Liver (tissue), 9 donors: ENCODE measurements around the gene TTC39A. TPM values are rescaled to one million over a fixed set of nuclear protein-coding genes. Genes with fewer than 3 reads are reported as not detected.

ENCODE experiments used
- DNase-seq: peaks from one replicate; pipeline ENCODE4 v3.0.0-alpha.2; 2017; ENCODE audit warnings: low spot score
- H3K27ac ChIP-seq, 2 donors: one replicate each; pipeline ENCODE4 v1.7.0; 2013; ENCODE audit warnings: inconsistent platforms in 2 of 2, low read length in 2 of 2, control low read depth in 1 of 2, low read depth in 1 of 2, mild to moderate bottlenecking in 1 of 2
- H3K27me3 ChIP-seq, 4 donors: one replicate each; pipeline versions ENCODE4 v1.6.1 to v1.7.0; 2013; ENCODE audit warnings: low read length in 3 of 4, inconsistent platforms in 1 of 4, mild to moderate bottlenecking in 1 of 4, moderate library complexity in 1 of 4; ENCODE audit not compliant: control insufficient read depth in 4 of 4, insufficient read depth in 4 of 4
- H3K36me3 ChIP-seq, 4 donors: one replicate each; pipeline versions ENCODE4 v1.6.1 to v1.7.0; 2013; ENCODE audit warnings: low read length in 3 of 4, mild to moderate bottlenecking in 3 of 4, low read depth in 1 of 4, moderate library complexity in 1 of 4; ENCODE audit not compliant: control insufficient read depth in 4 of 4, insufficient read depth in 3 of 4
- H3K4me1 ChIP-seq, 4 donors: one replicate each; pipeline versions ENCODE4 v1.6.1 to v1.7.0; 2013; ENCODE audit warnings: low read length in 3 of 4, mild to moderate bottlenecking in 3 of 4, moderate library complexity in 1 of 4; ENCODE audit not compliant: control insufficient read depth in 4 of 4, insufficient read depth in 4 of 4
- H3K4me3 ChIP-seq, 3 donors: one replicate each; pipeline versions ENCODE4 v1.6.1 to v1.7.0; 2013; ENCODE audit warnings: low read length in 3 of 3, control low read depth in 1 of 3, low read depth in 1 of 3, mild to moderate bottlenecking in 1 of 3
- H3K9ac ChIP-seq, 2 donors: one replicate each; pipeline ENCODE4 v1.7.0; 2013; ENCODE audit warnings: low read length in 2 of 2, mild to moderate bottlenecking in 2 of 2, moderate library complexity in 2 of 2, control low read depth in 1 of 2, low read depth in 1 of 2
- H3K9me3 ChIP-seq, 4 donors: one replicate each; pipeline versions ENCODE4 v1.6.1 to v1.7.0; 2013; ENCODE audit warnings: low read length in 3 of 4; ENCODE audit not compliant: control insufficient read depth in 4 of 4
- ATF3 ChIP-seq: IDR thresholded peaks from 2 replicates; pipeline ENCODE4 v1.6.1; 2016; ENCODE audit warnings: antibody characterized with exemption
- CTCF ChIP-seq: fragments of 150-350 bp; IDR thresholded peaks from 2 replicates; pipeline ENCODE4 v1.5.1; 2017; ENCODE audit warnings: improper control_type of control experiment, low read depth, low read length; ENCODE audit not compliant: missing input control
- EGR1 ChIP-seq, 2 donors: IDR thresholded peaks; 2 replicates each; pipeline ENCODE4 v1.6.1; 2016 to 2018; ENCODE audit warnings: antibody characterized with exemption in 2 of 2, low read depth in 2 of 2
- FOXA1 ChIP-seq: IDR thresholded peaks from 2 replicates; pipeline ENCODE4 v1.6.1; 2016; ENCODE audit warnings: antibody characterized with exemption
- FOXA2 ChIP-seq: IDR thresholded peaks from 2 replicates; pipeline ENCODE4 v1.6.1; 2016; ENCODE audit warnings: antibody characterized with exemption
- GABPA ChIP-seq, 2 donors: IDR thresholded peaks in 1 of 2; conservative IDR thresholded peaks in 1 of 2; 2 replicates each; pipeline ENCODE4 v1.6.1; 2016; ENCODE audit warnings: antibody characterized with exemption in 2 of 2, mild to moderate bottlenecking in 1 of 2, moderate library complexity in 1 of 2
- HNF4A ChIP-seq, 2 donors: conservative IDR thresholded peaks; 2 replicates each; pipeline ENCODE4 v1.6.1; 2016; ENCODE audit warnings: antibody characterized with exemption in 2 of 2, mild to moderate bottlenecking in 2 of 2
- HNF4G ChIP-seq: IDR thresholded peaks from 2 replicates; pipeline ENCODE4 v1.6.1; 2016; ENCODE audit warnings: antibody characterized with exemption
- JUND ChIP-seq, 2 donors: IDR thresholded peaks; 2 replicates each; pipeline ENCODE4 v1.6.1; 2016; ENCODE audit warnings: antibody characterized with exemption in 2 of 2
- MAX ChIP-seq: IDR thresholded peaks from 2 replicates; pipeline ENCODE4 v1.6.1; 2016; ENCODE audit warnings: antibody characterized with exemption
- NR2F2 ChIP-seq: IDR thresholded peaks from 2 replicates; pipeline ENCODE4 v1.6.1; 2016; ENCODE audit warnings: antibody characterized with exemption
- RAD21 ChIP-seq, 2 donors: IDR thresholded peaks; 2 replicates each; pipeline ENCODE4 v1.6.1; 2016; ENCODE audit warnings: antibody characterized with exemption in 2 of 2, mild to moderate bottlenecking in 2 of 2
- REST ChIP-seq: IDR thresholded peaks from 2 replicates; pipeline ENCODE4 v1.6.1; 2016; ENCODE audit warnings: antibody characterized with exemption, mild to moderate bottlenecking
- RXRA ChIP-seq, 2 donors: IDR thresholded peaks; 2 replicates each; pipeline ENCODE4 v1.6.1; 2017 to 2018; ENCODE audit warnings: antibody characterized with exemption in 2 of 2, mild to moderate bottlenecking in 1 of 2
- SP1 ChIP-seq: IDR thresholded peaks from 2 replicates; pipeline ENCODE4 v1.6.1; 2018; ENCODE audit warnings: antibody characterized with exemption, mild to moderate bottlenecking
- TAF1 ChIP-seq: conservative IDR thresholded peaks from 2 replicates; pipeline ENCODE4 v1.6.1; 2016; ENCODE audit warnings: antibody characterized with exemption, mild to moderate bottlenecking
- YY1 ChIP-seq: IDR thresholded peaks from 2 replicates; pipeline ENCODE4 v1.6.1; 2016; ENCODE audit warnings: antibody characterized with exemption, mild to moderate bottlenecking
- ZBTB33 ChIP-seq: IDR thresholded peaks from 2 replicates; pipeline ENCODE4 v1.6.1; 2016; ENCODE audit warnings: antibody characterized with exemption
- WGBS: extraction: QIAGEN DNeasy Blood & Tissue Kit; methylation state at CpG from one replicate; pipeline ENCODE4 v1.1.7; 2013; 5-methylcytosine and 5-hydroxymethylcytosine counted together
- polyA plus RNA-seq, 2 donors: library from polyadenylated mRNA; stranded (reverse) in 1 of 2; unstranded in 1 of 2; fragments of 200-250 nt in 1 of 2; fragments of >200 nt in 1 of 2; fragmentation: Nextera tagmentation in 1 of 2; extraction: Ambion mirVana in 1 of 2; gene quantifications; one replicate each; pipeline versions ENCODE4 v1.2.1 to v1.2.3, GENCODE V29; 2013 to 2015
- total RNA-seq, 2 donors: library from RNA; depleted of rRNA; stranded (reverse); fragments of >200 nt; gene quantifications; one replicate each; pipeline ENCODE4 v1.2.3, GENCODE V29; 2014
- donor health status: healthy.
- donor health status: healthy.
- donor health status: healthy.
- donor health status: healthy.
- donor health status: healthy.

The TTC39A gene
- total and polyA plus RNA-seq, 4 donors: 0.32 to 1.9 (median 1.4) TPM

GRCh38 chr1:51290489-51290847 lies 39.9 kb downstream of the TTC39A start:
- H3K27me3 ChIP-seq: no peaks in the 10 kb centered on the region
- no peak overlapping the region for H3K27ac ChIP-seq
- no peak for DNase-seq
- no peaks in the 10 kb centered on the region for H3K36me3 ChIP-seq
- no peaks in the 10 kb centered on the region for H3K9me3 ChIP-seq
- peaks cover 5 to 28% (median 14%) of the 10 kb centered on the region in 4 donors for H3K4me1 ChIP-seq
- TF ChIP-seq HNF4A (conservative IDR thresholded peaks at IDR 0.05) (no peak), RAD21 (IDR thresholded peaks at IDR 0.05) (no peak), ATF3 (no peak), HNF4G (no peak), CTCF (no peak)
- H3K9ac ChIP-seq: no peak overlapping the region
- no peak overlapping the region for H3K4me3 ChIP-seq
- 96% methylated on average over 5 of the region's 5 CpGs for WGBS

- TF ChIP-seq YY1 (no peak), NR2F2 (no peak), GABPA (IDR thresholded peaks at IDR 0.05 in 1 of 2, conservative IDR thresholded peaks at IDR 0.05 in 1 of 2) (no peak), HNF4G (no peak), ZBTB33 (no peak), JUND (IDR thresholded peaks at IDR 0.05) (no peak), REST (no peak), HNF4A (conservative IDR thresholded peaks at IDR 0.05) (no peak), RAD21 (IDR thresholded peaks at IDR 0.05) (no peak), MAX (no peak), CTCF (no peak), SP1 (no peak), TAF1 (no peak), EGR1 (IDR thresholded peaks at IDR 0.05; ENCODE audit: low read depth in 2 of 2) (no peak), ATF3 (no peak), FOXA1 (no peak), FOXA2 (no peak), RXRA (IDR thresholded peaks at IDR 0.05) (no peak)
- peaks cover 5 to 28% (median 14%) of the 10 kb centered on the region in 4 donors for H3K4me1 ChIP-seq
- no peak overlapping the region for H3K9ac ChIP-seq
- no peaks in the 10 kb centered on the region for H3K27me3 ChIP-seq
- H3K36me3 ChIP-seq: no peaks in the 10 kb centered on the region
- DNase-seq: no peak
- no peak overlapping the region for H3K27ac ChIP-seq
- 92% methylated on average over 8 of the region's 8 CpGs for WGBS
- H3K9me3 ChIP-seq: no peaks in the 10 kb centered on the region
- no peak overlapping the region for H3K4me3 ChIP-seq
Measured at GRCh38 chr1:51289676-51290488, 40.5 kb downstream of the TTC39A start.
